G401.6 (cell line): ENCODE measurements around the gene SGSH.
"Not testable (repeated sequence)": the region's sequence is repeated elsewhere in the genome, so short reads cannot be mapped to it uniquely, and the experiment has no call there.

Source experiments
- FAIRE-seq: peaks from 2 replicates; lab custom pipeline; 2012; peaks lifted over from hg19 to GRCh38; lab: Jason Lieb, UNC

Gene SGSH

DNA sequence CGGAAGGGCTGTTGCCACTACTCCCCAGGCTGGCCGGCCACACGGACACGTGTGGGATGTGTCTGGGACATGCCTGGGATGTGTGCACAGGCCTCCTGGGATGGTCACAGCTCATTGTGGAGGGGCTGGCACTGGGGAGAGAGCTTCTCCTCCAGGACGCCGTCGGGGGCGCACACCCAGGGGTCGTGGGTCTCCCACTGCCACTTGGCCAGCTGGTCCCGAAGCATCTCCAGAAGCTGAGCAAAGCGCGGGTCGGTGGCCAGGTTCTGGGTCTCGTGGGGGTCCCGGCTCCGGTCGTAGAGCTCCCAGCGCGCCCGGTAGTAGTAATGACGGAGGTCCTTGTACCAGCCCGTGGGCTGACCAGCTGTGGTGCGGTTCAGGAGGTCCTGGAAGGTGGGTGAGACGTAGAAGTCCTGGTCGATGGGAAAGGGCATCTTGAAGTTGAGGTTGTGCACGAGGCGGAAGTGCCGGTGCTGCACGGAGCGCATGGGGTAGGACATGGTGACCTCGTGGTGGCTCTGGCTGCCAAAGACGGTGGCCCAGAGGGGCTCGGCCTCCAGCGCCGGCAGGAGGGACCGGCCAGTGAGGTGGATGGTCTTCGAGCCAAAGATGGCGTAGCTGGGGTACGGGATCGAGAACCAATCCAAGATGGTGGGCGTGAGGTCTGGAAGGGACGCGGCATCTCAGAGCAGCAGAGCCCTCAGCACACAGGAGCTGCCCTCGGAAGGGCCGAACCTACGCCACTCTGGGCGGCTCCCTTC, 9.6 kb downstream of the SGSH start:
- FAIRE-seq = no peak

DNA sequence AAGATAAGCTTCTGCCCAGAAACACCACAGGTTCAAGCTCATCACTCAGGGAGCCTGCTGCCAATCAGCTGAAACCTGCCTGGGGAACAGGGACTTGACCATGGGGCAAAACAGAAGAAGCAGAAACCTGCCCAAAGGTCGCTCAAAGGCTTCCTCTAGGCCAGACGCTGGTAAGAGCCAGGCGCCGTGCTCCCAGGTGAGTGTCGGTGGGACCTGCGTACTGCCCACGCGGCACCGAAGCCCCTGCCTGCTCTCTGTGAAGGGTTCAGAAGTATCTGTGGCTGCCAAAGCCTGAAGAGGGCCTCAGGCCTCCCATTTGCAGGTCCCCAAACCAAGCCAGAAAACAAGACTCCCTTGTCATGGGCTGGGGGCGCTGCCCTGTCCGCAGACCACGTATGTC, 10.4 kb downstream of the SGSH start:
- no peak for FAIRE-seq

DNA sequence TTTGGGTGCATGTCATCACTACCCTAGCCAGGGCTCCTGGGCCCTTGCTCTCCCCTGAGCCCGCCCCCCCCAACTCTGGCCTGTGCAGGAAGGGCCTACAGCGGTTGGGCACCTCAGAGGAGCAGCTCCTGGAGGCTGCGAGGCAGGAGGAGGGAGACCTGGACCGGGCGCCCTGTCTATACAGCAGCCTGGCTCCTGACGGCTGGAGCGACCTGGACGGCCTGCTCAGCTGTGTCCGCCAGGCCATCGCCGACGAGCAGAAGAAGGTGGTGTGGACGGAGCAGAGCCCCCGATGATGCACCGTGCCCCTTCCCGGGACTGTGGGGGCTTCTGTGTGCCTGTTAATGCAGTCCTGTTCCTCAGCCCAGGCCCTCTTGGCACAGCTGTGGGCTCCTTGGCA, 12.1 kb downstream of the SGSH start:
- no peak for FAIRE-seq

DNA sequence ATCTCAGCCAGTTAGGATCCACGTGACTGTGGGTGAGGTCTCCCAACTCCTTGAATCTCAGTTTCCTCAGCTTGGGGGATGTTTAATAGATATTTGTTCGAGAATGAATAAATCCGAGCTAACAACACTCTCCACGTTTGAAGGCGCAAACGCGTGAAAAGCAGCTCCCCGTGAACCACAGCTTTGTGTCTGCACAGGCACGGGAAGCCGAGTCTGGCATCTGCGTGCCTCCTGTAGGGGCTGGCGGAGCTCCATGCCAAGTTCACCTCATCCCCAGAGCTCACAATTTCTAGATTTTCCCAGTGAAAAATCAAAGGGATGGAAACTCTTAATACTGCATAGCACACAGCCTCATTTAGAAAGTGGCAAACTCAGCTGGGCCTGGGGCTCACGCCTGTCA, 14.3 kb downstream of the SGSH start:
- FAIRE-seq = no peak

DNA sequence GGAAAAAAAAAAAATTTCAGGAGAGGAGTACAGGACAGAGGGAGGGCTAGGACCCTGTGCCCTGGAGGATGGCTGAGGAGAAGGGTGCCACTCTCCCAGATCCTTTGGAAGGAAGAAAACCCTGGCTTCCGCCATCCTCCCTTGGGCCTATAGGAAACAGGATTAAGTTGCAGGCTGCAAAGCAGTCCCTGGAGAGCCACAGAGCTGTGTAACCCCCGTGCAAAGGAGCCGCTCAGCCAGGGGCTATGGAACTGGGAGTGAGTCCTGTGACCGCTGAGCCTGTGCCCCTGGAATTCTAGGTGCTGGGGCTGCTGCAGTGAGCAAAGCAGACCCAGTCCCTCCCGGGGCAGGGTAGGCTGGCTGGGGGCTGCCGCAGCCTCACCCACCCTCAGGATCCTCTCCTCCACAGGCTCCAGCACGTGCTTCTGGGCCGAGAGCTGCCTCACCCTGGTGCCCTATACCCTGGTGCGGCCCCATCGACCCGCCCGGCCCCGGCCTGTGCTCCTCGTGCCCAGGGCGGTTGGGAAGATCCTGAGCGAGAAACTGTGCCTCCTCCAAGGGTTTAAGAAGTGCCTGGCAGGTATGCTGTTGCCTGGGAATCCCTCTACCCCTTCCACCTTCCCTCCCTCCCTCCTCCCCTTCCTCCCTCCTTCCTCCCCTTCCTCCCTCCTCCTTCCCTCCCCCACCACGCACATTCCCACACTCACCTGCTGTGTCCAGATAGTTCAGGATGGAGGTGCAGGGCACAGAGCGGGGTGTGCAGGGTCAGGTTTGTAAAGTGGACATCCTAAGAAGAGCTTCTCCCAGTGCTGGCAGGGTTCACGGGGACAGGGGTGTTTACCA, 15.3 kb downstream of the SGSH start:
- no peak for FAIRE-seq

DNA sequence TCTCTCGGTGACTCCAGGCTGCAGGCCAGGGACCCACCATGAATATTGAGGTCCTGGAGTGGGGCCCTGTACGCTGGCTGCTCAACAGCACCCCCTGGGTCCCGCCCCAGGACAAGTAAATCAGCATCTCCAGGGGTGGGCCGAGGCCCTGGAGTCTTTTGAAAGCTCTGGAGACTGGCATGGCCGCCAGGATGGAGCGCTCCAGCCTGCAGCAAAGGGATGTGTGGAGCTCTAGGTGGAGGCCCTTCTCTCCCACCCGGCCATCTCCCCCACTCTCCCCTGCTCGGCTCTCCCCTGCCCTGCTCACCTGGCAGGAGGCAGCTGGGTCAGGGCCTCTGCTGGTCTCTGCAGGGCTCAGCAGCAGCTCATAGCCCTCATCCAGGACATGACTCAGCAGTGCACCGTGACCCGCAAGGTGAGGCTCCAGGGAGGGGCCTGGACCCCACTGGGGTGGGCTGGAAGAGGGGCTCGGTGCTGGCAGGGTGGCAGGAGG, 16.6 kb downstream of the SGSH start:
- FAIRE-seq = no peak

DNA sequence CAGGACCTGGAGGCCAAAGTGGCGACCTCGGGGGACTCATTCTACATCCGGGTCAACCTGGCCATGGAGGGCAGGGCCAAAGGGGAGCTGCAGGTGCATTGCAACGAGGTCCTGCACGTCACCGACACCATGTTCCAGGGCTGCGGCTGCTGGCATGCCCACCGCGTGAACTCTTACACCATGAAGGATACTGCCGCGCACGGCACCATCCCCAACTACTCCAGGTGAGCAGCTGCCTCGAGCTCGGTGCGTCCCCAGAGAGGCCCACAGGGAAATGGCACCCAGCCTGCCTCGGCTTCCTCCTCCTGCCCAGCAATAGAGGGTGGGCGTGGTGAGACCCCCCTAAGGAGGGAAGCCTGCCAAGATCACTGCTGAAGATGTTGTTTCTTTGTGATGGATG, 17.9 kb downstream of the SGSH start:
- FAIRE-seq = no peak

DNA sequence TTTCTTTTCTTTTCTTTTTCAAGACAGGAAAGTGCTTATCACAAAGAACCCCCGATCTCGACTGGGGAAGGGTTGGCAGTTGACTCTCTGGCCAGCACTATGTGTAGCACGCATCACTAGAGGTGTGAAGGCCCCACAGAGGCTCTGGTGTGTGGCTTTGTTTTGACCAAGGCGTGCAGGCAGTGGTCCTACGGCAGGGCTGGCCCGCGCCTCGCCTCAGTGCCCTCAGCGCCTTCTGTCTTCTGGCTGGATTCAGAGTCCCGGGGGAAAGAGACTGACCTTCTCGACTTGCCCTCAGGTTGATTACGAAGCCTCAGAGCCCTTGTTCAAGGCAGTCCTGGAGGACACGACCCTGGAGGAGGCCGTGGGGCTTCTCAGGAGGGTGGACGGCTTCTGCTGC, 18.7 kb downstream of the SGSH start:
- no peak for FAIRE-seq

DNA sequence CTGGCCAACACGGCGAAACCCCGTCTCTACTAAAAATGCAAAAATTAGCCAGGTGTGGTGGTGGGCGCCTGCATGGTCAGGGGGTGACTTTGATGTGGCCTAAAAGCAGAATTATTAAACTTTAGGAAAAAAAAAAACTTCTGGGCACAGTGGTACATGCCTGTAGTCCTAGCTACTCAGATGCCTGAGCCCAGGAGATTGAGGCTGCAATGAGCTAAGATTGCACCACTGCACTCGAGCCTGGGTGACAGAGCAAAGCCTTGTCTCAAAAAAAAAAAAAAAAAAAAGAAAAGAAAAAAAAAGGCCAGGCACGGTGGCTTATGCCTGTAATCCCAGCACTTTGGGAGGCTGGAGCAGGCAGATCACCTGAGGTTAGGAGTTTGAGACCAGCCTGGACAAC, 20.8 kb downstream of the SGSH start:
- FAIRE-seq = not testable (repeated sequence)

DNA sequence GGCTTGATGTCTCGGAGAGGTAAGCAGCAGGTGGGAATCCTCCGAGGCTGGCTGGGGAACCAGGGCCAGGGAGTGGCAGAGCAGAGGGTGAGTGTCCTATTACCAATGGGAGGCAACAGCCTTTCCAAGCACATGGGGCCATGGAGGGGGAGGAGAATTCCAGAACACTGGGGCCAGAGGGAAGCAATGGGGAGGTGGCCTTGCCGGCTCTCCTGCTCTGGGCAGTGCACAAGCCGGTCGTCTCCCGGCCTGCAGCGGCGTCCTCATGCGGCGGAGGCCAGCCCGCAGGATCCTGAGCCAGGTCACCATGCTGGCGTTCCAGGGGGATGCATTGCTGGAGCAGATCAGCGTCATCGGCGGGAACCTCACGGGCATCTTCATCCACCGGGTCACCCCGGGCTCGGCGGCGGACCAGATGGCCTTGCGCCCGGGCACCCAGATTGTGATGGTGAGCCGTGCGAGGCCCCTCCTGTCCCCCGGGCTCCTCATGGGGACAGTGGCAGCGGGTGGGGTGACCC, 21.9 kb downstream of the SGSH start:
- no peak for FAIRE-seq

DNA sequence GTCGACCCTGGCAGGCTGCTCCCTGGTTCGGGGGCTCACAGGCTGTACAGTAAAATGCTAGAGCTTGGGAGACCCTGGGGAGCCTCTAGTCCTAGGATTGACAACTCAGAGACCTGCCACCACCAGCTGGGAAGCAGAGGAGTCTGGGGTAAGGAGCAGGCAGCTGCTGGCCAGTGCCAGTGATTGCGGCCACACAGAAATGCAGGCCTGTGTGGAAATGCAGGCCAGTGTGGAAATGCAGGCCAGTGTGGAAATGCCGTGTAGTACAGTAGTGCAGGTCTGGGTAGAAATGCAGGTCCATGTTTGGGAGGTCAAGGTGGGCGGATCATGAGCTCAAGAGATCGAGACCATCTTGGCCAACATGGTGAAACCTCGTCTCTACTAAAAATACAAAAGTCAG, 23.5 kb downstream of the SGSH start:
- no peak for FAIRE-seq

DNA sequence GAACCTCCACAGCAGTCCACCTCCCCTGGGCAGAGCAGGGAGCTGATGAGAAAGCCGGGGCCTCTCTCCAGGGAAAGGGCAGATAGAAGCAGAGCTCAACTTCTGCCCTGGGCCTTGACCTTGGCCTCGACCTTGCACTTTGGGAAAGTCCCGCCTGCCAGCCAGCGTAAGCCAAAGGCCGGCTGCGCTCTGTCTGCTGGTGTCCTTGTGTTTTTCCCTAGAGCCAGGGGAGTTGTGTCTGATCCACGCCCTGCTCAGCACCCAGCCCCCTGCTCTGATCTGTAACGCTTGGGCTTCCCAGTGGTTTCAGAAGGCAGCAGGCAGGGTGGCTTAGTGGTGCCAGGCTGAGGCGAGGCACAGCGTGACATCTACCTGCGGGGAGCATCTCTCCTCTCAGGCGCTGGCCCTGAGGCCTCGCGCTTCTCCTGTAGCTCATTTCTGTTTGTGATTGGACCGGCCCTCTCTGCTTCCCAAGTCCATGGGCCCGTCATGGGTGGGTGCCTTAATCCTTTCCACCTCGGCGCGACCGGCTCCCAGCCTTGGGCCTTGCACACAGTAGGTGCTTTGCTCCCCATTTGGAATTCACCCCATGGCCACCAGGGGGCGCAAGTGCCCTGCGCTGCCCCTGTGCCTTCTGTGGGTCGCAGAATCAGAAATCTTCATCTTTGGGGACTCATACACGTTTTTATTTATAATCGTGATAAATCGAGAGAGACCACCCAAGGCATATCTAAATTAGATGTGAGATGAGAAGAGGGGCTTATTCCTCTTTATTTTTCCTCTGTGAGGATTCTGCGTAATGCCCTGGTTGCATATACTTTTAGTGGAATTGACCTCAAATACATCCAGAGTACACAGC, 24.2 kb downstream of the SGSH start:
- no peak for FAIRE-seq

DNA sequence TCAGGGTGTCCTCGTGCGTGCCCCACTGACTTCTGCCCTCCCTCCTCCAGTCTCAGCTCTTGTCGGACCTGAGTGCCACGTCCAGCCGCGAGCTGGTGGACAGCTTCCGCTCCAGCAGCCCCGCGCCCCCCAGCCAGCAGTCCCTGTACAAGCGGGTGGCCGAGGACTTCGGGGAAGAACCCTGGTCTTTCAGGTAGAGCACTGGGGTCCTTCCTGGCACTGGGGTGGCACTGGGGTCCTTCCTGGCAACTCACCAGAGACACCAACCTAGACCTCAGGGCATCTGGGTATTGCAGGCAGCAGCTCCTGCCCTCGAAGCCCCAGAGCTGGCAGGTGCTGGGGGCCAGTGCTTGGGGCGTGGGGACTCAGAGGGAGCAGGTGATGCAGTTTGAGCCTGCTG, 25.0 kb downstream of the SGSH start:
- no peak for FAIRE-seq

DNA sequence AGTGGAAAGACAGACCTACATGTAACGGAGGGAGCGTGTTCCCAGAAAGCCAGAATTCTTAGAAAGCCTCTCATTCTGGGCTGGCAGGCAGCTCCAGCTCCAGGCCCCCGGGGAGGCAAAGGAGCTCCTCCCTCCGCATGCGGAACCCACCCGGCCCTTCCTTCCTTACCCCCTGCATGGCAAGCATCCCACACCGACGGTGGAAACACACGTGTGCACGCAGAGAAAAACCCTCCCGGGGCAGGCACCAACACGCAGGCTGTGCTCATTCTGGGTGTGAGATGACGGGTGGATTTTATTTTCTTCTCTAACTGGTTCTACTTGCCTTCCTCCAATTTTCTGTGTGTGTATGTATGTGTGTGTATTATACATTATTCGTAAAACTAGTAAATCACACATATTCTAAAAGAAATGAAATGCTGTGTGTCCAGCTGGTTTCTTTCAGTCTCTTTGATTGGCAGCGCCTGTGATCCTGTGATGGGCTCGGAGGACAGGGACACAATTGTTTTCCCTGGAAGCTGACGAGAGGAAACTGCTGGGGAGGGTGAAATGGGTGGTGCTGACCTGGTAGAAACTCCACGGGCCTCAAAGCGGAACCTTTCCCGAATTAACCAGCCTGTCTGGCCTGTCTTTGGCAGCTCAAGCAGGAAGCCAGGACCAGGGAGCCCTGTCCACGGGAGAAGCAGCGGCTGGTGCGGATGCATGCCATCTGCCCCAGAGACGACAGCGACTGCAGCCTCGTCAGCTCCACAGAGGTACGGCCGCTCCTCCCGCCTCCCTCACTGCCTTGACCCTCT, 28.1 kb downstream of the SGSH start:
- FAIRE-seq = no peak

DNA sequence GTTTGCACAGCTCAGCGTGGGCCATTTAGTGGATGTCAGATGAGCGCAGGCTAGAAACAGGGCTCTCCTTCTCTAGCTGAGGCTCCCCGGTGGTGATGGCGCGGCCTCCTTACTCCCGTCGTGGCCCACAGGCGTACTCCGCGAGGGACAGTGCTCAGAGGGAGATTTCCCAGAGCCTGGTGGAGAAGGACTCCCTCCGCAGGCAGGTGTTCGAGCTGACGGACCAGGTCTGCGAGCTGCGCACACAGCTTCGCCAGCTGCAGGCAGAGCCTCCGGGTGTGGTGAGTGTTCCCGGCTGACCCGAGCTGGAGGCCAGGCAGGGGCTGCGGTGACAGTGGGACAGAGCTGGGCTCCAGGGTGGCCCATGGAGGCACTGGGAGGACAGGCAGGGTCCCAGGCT, 28.9 kb downstream of the SGSH start:
- FAIRE-seq = no peak

DNA sequence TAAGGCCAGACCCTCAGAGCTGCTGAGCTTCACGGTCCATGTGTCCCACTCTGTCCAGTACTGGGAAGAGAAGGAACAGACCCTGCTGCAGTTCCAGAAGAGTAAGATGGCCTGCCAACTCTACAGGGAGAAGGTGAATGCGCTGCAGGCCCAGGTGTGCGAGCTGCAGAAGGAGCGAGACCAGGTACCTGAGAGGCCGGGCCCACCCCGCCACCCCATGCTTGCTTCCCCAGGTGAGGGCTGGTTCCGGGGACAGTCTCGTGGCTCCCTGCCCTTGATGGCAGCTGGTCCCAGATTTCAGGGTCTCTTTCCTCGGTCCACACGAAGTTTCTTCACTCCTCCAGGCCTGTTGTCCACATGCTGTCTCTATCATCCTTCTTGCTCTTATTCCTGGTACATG, 29.4 kb downstream of the SGSH start:
- FAIRE-seq = no peak

DNA sequence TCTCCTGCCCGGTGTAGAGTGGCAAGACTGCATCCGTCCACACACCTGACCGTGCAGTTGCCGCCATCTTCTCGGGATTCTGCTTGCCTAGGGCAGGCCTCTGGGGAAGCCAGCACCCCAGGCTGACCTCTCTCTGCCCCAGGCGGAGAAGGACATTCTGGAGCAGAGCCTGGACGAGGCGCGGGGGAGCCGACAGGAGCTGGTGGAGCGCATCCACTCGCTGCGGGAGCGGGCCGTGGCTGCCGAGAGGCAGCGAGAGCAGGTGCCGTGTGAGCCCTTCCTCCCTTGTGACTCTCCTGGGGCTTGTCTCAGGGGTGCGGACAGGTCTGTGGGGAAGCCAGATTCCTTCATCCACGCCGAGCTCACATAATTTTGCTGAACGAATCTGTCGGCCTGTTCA, 30.5 kb downstream of the SGSH start:
- no peak for FAIRE-seq

DNA sequence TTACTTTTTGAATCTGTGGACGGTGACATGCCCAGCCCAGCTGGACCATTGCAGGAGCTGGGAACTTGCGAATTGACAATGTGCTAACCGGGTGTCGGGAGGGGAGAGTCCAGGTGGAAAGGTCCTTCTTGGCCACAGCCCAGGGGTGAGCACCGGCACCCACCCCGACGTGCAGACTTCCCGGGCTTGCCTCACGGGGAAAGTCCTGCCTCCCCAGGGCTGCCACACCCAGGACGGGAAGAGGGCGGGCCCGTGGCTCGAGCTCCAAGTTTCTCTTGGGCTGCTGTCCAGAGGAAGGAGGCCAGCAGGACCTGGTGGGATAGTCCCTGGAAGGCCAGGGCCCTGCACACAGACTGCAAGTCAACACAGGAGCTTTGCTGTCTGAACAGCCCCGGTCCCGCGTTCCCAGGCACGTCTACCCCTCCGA, 32.6 kb downstream of the SGSH start:
- no peak for FAIRE-seq

DNA sequence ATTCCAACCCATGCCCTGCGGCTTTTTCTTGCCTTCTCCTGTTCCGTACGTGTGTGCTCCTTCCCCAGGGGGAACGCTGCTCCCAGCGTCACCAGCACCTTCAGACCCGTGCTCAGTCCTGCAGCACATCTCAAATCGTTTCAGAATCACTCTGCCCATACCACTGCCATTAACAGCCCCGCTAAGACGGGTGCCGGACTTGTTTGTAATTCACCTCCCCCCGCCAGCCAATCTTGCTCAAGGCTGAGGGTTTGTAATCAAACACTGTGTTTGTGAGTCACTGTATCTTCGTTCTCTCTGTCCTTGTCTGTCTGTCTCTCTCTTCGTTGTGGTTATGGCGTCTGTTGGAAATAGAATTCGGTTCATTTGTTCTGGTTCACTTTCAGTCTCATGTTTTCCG, 33.0 kb downstream of the SGSH start:
- FAIRE-seq = no peak

DNA sequence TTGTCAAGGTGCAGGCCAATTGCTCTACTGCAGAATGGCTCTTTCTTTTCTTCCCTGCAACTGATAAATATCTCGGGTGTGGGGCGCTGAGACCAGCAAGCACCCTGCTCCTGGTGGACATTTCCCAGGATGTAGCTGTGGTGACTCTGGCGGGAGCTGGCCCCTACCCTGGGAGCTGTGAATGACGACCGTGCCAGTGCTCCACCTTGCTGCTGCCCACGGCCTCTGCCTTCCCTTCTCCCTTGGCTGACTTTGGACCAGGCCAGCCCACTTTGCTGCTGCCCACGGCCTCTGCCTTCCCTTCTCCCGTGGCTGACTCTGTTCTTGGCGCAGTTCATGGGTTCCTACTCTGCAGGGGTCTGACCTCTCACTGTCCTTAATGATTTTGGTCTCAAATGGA, 34.2 kb downstream of the SGSH start:
- FAIRE-seq = no peak

DNA sequence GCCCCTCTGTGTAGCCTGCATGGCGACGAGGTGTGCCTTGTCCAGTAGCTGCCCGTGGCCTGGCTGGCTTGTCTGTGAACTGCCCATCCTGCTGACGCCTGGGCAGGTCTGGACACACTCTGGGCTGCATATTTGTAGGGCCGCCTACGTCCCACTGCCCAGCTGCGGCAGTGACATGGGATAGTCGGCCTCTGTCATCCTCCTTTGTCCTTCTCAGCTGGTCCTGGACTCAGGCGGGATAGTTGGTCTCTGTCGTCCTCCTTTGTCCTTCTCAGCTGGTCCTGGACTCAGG, 35.8 kb downstream of the SGSH start:
- FAIRE-seq = no peak
